HG03108 (cell line): ENCODE data around the gene KLHL17.
"Not testable (repeated sequence)": the region's sequence is repeated elsewhere in the genome, so short reads cannot be mapped to it uniquely, and the experiment has no call there.

Experiments
- ATAC-seq: cut with Tn5 transposase; IDR thresholded peaks from one replicate; pipeline ENCODE4 v1.9.1; 2021; ENCODE audit warnings: moderate library complexity; ENCODE audit not compliant: unreplicated experiment

Gene KLHL17

GRCh38 chr1:935751-936231 lies 24.6 kb upstream of the KLHL17 start:
- ATAC-seq: no peak

- ATAC-seq: no peak
Observed at GRCh38 chr1:936348-937264, 23.8 kb upstream of the KLHL17 start.

GRCh38 chr1:937521-937920 lies 22.9 kb upstream of the KLHL17 start:
- ATAC-seq: no peak

- no peak for ATAC-seq
Observed at GRCh38 chr1:938088-938683, 22.2 kb upstream of the KLHL17 start.

- no peak for ATAC-seq
Observed at GRCh38 chr1:938711-939489, 21.5 kb upstream of the KLHL17 start.

- no peak for ATAC-seq
Observed at GRCh38 chr1:939511-940106, 20.8 kb upstream of the KLHL17 start.

- no peak for ATAC-seq
Observed at GRCh38 chr1:940107-941014, 20.0 kb upstream of the KLHL17 start.

- no peak for ATAC-seq
Observed at GRCh38 chr1:941015-941587, 19.3 kb upstream of the KLHL17 start.

- no peak for ATAC-seq
Observed at GRCh38 chr1:941588-942383, 18.6 kb upstream of the KLHL17 start.

- ATAC-seq: no peak
Observed at GRCh38 chr1:942411-942821, 18.0 kb upstream of the KLHL17 start.

- ATAC-seq: no peak
Observed at GRCh38 chr1:942864-943533, 17.4 kb upstream of the KLHL17 start.

- ATAC-seq: no peak
Observed at GRCh38 chr1:943545-944340, 16.6 kb upstream of the KLHL17 start.

- no peak for ATAC-seq
Observed at GRCh38 chr1:944341-945325, 15.8 kb upstream of the KLHL17 start.

- ATAC-seq: no peak
Observed at GRCh38 chr1:945688-946556, 14.5 kb upstream of the KLHL17 start.

GRCh38 chr1:946811-947210 lies 13.6 kb upstream of the KLHL17 start:
- ATAC-seq: not testable (repeated sequence)
